ENCODE measurements around the gene STK40.

STK40 gene

GRCh38 chr1:36417931-36418330 lies 32.2 kb upstream of the STK40 start:
- Histone ChIP-seq H3K9ac (ENCODE audit: low read depth, low read length) (no peak overlapping the region), H3K36me3 (ENCODE audit: insufficient read depth, low read length) (peaks cover 5% of the 10 kb centered on the region; the same call in 1 of the 2 replicates), H3K9me3 (ENCODE audit: insufficient read depth, low read length, severe bottlenecking) (no peaks in the 10 kb centered on the region), H3K4me2 (ENCODE audit: insufficient read depth, low read length) (no peak overlapping the region), H3K4me3 (ENCODE audit: low read depth in 1 of 2, low read length in 2 of 2) (no peak overlapping the region), H3K27me3 (ENCODE audit: insufficient read depth, low read length, poor library complexity) (no peaks in the 10 kb centered on the region), H3K4me1 (ENCODE audit: insufficient read depth, low read length) (peaks cover 7% of the 10 kb centered on the region), H4K20me1 (ENCODE audit: insufficient read depth, low read length) (no peaks in the 10 kb centered on the region), H3K79me2 (ENCODE audit: insufficient read depth, low read length) (no peaks in the 10 kb centered on the region), H2AFZ (ENCODE audit: low read depth, low read length) (no peak overlapping the region), H3K27ac (ENCODE audit: low read length) (no peak overlapping the region)
- no peak for DNase-seq
- no peak for ATAC-seq (ENCODE audit: insufficient read depth, low read depth)
- TF ChIP-seq CTCF (IDR thresholded peaks at IDR 0.05; ENCODE audit: borderline replicate concordance, extremely low read depth, low read length, poor library complexity, severe bottlenecking) (no peak), EZH2 (IDR thresholded peaks at IDR 0.05; ENCODE audit: borderline replicate concordance, low read depth, low read length, severe bottlenecking) (no peak)

- ATAC-seq (ENCODE audit: insufficient read depth, low read depth) (no peak), DNase-seq (no peak)
- H3K4me1 ChIP-seq (ENCODE audit: insufficient read depth, low read length): peaks cover 14% of the 10 kb centered on the region
- H2AFZ ChIP-seq (ENCODE audit: low read depth, low read length): no peak overlapping the region
- H3K4me3 ChIP-seq (ENCODE audit: low read depth in 1 of 2, low read length in 2 of 2): no peak overlapping the region
- H4K20me1 ChIP-seq (ENCODE audit: insufficient read depth, low read length): no peaks in the 10 kb centered on the region
- TF ChIP-seq EZH2 (IDR thresholded peaks at IDR 0.05; ENCODE audit: borderline replicate concordance, low read depth, low read length, severe bottlenecking) (no peak), CTCF (IDR thresholded peaks at IDR 0.05; ENCODE audit: borderline replicate concordance, extremely low read depth, low read length, poor library complexity, severe bottlenecking) (no peak)
- H3K79me2 ChIP-seq (ENCODE audit: insufficient read depth, low read length): no peaks in the 10 kb centered on the region
- H3K4me2 ChIP-seq (ENCODE audit: insufficient read depth, low read length): no peak overlapping the region
- H3K27me3 ChIP-seq (ENCODE audit: insufficient read depth, low read length, poor library complexity): no peaks in the 10 kb centered on the region
- no peak overlapping the region for H3K27ac ChIP-seq (ENCODE audit: low read length)
- no peaks in the 10 kb centered on the region for H3K9me3 ChIP-seq (ENCODE audit: insufficient read depth, low read length, severe bottlenecking)
- no peaks in the 10 kb centered on the region for H3K36me3 ChIP-seq (ENCODE audit: insufficient read depth, low read length)
- H3K9ac ChIP-seq (ENCODE audit: low read depth, low read length): no peak overlapping the region
Measured at GRCh38 chr1:36415661-36416326, 30.1 kb upstream of the STK40 start.

- no peak overlapping the region for H3K4me2 ChIP-seq (ENCODE audit: insufficient read depth, low read length)
- no peaks in the 10 kb centered on the region for H3K36me3 ChIP-seq (ENCODE audit: insufficient read depth, low read length)
- H2AFZ ChIP-seq (ENCODE audit: low read depth, low read length): no peak overlapping the region
- H3K9me3 ChIP-seq (ENCODE audit: insufficient read depth, low read length, severe bottlenecking): no peaks in the 10 kb centered on the region
- H3K4me3 ChIP-seq (ENCODE audit: low read depth in 1 of 2, low read length in 2 of 2): no peak overlapping the region
- no peak overlapping the region for H3K27ac ChIP-seq (ENCODE audit: low read length)
- H4K20me1 ChIP-seq (ENCODE audit: insufficient read depth, low read length): no peaks in the 10 kb centered on the region
- TF ChIP-seq CTCF (IDR thresholded peaks at IDR 0.05; ENCODE audit: borderline replicate concordance, extremely low read depth, low read length, poor library complexity, severe bottlenecking) (no peak), EZH2 (IDR thresholded peaks at IDR 0.05; ENCODE audit: borderline replicate concordance, low read depth, low read length, severe bottlenecking) (no peak)
- no peaks in the 10 kb centered on the region for H3K27me3 ChIP-seq (ENCODE audit: insufficient read depth, low read length, poor library complexity)
- ATAC-seq (ENCODE audit: insufficient read depth, low read depth) (no peak), DNase-seq (no peak)
- peaks cover 7% of the 10 kb centered on the region for H3K4me1 ChIP-seq (ENCODE audit: insufficient read depth, low read length)
- no peak overlapping the region for H3K9ac ChIP-seq (ENCODE audit: low read depth, low read length)
- H3K79me2 ChIP-seq (ENCODE audit: insufficient read depth, low read length): no peaks in the 10 kb centered on the region
Measured at GRCh38 chr1:36414384-36414783, 28.7 kb upstream of the STK40 start.
